ENCODE measurements around the gene MARCHF10.

MARCHF10 gene

DNA sequence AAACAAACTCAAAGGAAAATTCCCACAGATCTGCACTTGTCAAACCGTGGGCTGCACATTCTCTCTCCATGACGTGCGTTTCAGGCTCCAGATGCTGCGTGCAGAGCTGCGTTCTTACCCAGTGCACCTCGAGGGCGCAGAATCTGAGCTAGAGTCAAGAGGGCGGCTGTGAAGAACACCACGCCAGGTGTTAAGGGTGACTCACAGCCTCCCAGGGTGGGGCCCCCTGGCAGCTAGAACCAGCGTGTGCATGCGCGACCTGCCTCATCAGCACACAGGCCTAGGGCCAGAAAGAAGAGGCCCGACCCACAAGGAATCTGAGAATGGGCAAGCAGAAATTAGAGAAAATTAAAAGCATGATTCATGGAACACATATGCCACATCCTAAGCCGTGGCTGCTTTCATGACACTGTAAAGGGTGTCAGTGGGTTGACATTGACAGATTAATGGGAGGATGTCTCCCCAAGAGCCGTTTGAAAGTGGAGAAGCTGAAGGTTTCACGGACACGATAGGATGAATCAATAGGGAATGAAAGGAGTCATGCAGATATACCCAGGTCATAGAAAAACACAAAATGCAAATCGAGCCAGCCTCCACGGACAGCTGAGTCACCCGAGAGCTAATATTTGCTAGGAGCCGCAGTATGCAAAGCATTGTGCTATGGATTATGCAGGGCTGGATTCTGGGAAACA is 29.0 kb downstream of the MARCHF10 start:
- TF ChIP-seq EZH2phosphoT487 (IDR thresholded peaks at IDR 0.05; ENCODE audit: borderline replicate concordance), result no peak
- TF ChIP-seq, protein P1, sequence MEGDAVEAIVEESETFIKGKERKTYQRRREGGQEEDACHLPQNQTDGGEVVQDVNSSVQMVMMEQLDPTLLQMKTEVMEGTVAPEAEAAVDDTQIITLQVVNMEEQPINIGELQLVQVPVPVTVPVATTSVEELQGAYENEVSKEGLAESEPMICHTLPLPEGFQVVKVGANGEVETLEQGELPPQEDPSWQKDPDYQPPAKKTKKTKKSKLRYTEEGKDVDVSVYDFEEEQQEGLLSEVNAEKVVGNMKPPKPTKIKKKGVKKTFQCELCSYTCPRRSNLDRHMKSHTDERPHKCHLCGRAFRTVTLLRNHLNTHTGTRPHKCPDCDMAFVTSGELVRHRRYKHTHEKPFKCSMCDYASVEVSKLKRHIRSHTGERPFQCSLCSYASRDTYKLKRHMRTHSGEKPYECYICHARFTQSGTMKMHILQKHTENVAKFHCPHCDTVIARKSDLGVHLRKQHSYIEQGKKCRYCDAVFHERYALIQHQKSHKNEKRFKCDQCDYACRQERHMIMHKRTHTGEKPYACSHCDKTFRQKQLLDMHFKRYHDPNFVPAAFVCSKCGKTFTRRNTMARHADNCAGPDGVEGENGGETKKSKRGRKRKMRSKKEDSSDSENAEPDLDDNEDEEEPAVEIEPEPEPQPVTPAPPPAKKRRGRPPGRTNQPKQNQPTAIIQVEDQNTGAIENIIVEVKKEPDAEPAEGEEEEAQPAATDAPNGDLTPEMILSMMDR (conservative IDR thresholded peaks at IDR 0.05; ENCODE audit: low read length), result no peak
- Histone ChIP-seq H3K4me1 (ENCODE audit: insufficient read depth, low read length, poor library complexity, severe bottlenecking) (no peaks in the 10 kb centered on the region), H3K9ac (ENCODE audit: low read depth, low read length, poor library complexity, severe bottlenecking) (no peak overlapping the region), H3K4me3 (ENCODE audit: low read length, poor library complexity, severe bottlenecking) (no peak overlapping the region), H3F3A (ENCODE audit: low read depth) (no peaks in the 10 kb centered on the region), H2AFZ (ENCODE audit: low read length) (no peak overlapping the region), H3K27me3 (ENCODE audit: insufficient read depth, low read length, poor library complexity, severe bottlenecking) (peaks cover under 1% of the 10 kb centered on the region), H3K4me2 (ENCODE audit: low read depth, low read length, poor library complexity, severe bottlenecking) (no peak overlapping the region), H3K36me3 (ENCODE audit: insufficient read depth, low read length) (no peaks in the 10 kb centered on the region), H3K79me2 (ENCODE audit: insufficient read depth, low read length) (no peaks in the 10 kb centered on the region), H3K9me3 (ENCODE audit: insufficient read depth, low read depth, low read length) (no peaks in the 10 kb centered on the region), H4K20me1 (ENCODE audit: insufficient read depth, low read length, poor library complexity, severe bottlenecking) (no peaks in the 10 kb centered on the region), H3K9me2 (replicated peaks; ENCODE audit: low read depth, low read length) (no peaks in the 10 kb centered on the region)

DNA sequence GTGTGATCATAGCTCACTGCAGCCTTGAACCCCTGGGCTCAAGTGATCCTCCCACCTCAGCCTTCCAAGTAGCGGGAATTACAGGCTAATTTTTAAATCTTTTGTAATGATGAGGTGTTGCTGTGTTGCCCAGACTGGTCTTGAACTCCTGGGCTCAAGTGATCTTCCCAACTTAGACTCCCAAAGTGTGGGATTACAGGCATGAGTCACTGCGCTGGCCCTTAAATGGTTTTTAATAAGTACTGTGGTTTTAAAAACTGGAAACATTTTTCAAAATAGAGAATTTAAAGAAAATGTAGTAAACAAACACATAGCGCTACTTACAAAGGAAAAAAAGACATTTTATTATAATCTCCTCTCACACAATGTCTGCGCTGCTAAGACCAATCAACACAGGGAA is 32.2 kb downstream of the MARCHF10 start:
- no peaks in the 10 kb centered on the region for H3K36me3 ChIP-seq (ENCODE audit: insufficient read depth, low read length)
- H3K9me2 ChIP-seq (replicated peaks; ENCODE audit: low read depth, low read length), result no peaks in the 10 kb centered on the region
- H3F3A ChIP-seq (ENCODE audit: low read depth), result no peaks in the 10 kb centered on the region
- no peak overlapping the region for H3K4me3 ChIP-seq (ENCODE audit: low read length, poor library complexity, severe bottlenecking)
- no peak for TF ChIP-seq EZH2phosphoT487 (IDR thresholded peaks at IDR 0.05; ENCODE audit: borderline replicate concordance)
- TF ChIP-seq, protein P1 (conservative IDR thresholded peaks at IDR 0.05; ENCODE audit: low read length), result no peak
- H3K9ac ChIP-seq (ENCODE audit: low read depth, low read length, poor library complexity, severe bottlenecking), result no peak overlapping the region
- no peak overlapping the region for H2AFZ ChIP-seq (ENCODE audit: low read length)
- no peak overlapping the region for H3K4me2 ChIP-seq (ENCODE audit: low read depth, low read length, poor library complexity, severe bottlenecking)
- no peaks in the 10 kb centered on the region for H3K79me2 ChIP-seq (ENCODE audit: insufficient read depth, low read length)
- H3K27me3 ChIP-seq (ENCODE audit: insufficient read depth, low read length, poor library complexity, severe bottlenecking), result peaks cover 3% of the 10 kb centered on the region
- no peaks in the 10 kb centered on the region for H4K20me1 ChIP-seq (ENCODE audit: insufficient read depth, low read length, poor library complexity, severe bottlenecking)
- H3K9me3 ChIP-seq (ENCODE audit: insufficient read depth, low read depth, low read length), result no peaks in the 10 kb centered on the region
- H3K4me1 ChIP-seq (ENCODE audit: insufficient read depth, low read length, poor library complexity, severe bottlenecking), result no peaks in the 10 kb centered on the region

DNA sequence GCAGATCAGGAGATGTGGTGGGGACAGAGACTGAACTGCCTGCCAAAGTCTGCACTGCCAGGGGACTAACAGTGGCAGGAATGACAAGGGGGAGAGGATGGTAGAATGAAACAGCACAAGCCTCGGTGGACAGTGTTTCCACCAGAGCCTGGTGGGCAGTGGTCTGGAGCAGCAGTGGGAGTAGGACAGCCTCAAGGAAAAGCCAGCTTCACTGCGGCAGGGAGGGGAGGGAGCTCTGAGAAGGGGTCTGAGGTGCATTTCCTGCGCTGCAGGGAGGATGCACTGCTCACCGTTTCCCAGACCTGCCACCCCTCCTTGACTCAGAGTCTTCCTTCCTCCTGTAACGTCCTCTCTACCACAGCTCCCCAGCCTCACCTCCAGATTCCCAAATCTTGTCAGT is 33.8 kb downstream of the MARCHF10 start:
- H3K9me2 ChIP-seq (replicated peaks; ENCODE audit: low read depth, low read length), result no peaks in the 10 kb centered on the region
- H2AFZ ChIP-seq (ENCODE audit: low read length), result no peak overlapping the region
- H3K9ac ChIP-seq (ENCODE audit: low read depth, low read length, poor library complexity, severe bottlenecking), result no peak overlapping the region
- TF ChIP-seq EZH2phosphoT487 (IDR thresholded peaks at IDR 0.05; ENCODE audit: borderline replicate concordance), result no peak
- TF ChIP-seq, protein P1 (conservative IDR thresholded peaks at IDR 0.05; ENCODE audit: low read length), result no peak
- no peak overlapping the region for H3K4me3 ChIP-seq (ENCODE audit: low read length, poor library complexity, severe bottlenecking)
- no peaks in the 10 kb centered on the region for H3K4me1 ChIP-seq (ENCODE audit: insufficient read depth, low read length, poor library complexity, severe bottlenecking)
- no peaks in the 10 kb centered on the region for H3K79me2 ChIP-seq (ENCODE audit: insufficient read depth, low read length)
- H3K9me3 ChIP-seq (ENCODE audit: insufficient read depth, low read depth, low read length), result no peaks in the 10 kb centered on the region
- H3F3A ChIP-seq (ENCODE audit: low read depth), result no peaks in the 10 kb centered on the region
- no peaks in the 10 kb centered on the region for H3K36me3 ChIP-seq (ENCODE audit: insufficient read depth, low read length)
- H4K20me1 ChIP-seq (ENCODE audit: insufficient read depth, low read length, poor library complexity, severe bottlenecking), result no peaks in the 10 kb centered on the region
- H3K27me3 ChIP-seq (ENCODE audit: insufficient read depth, low read length, poor library complexity, severe bottlenecking), result peaks cover 3% of the 10 kb centered on the region
- H3K4me2 ChIP-seq (ENCODE audit: low read depth, low read length, poor library complexity, severe bottlenecking), result no peak overlapping the region

Data from Loucy (cell line).